Left lung (tissue), 10 donors: Measurements from ENCODE around the gene MAP3K12. TPM values are rescaled to one million over a fixed set of nuclear protein-coding genes. Genes with fewer than 3 reads are reported as not detected.

Experiments
- ATAC-seq: fragments of 200-7000 bp; cut with Tn5 transposase; one replicate; pipeline ENCODE4 v1.9.1; 2020; ENCODE audit warnings: moderate library complexity
- DNase-seq, 4 donors: peaks; one replicate each; pipeline ENCODE4 v3.0.0-alpha.2; 2013 to 2020
- H3K27ac ChIP-seq, 2 donors: fragments of 200-600 bp; sonication (generic) in 1 of 2; one replicate each; pipeline versions ENCODE4 v1.5.0 to v1.8.0; 2020 to 2021
- H3K27me3 ChIP-seq, 2 donors: fragments of 200-600 bp; sonication (generic) in 1 of 2; one replicate each; pipeline versions ENCODE4 v1.5.0 to v1.8.0; 2020 to 2021
- H3K36me3 ChIP-seq, 2 donors: fragments of 200-600 bp; sonication (generic) in 1 of 2; one replicate each; pipeline versions ENCODE4 v1.5.0 to v1.8.0; 2020 to 2021
- H3K4me1 ChIP-seq, 2 donors: fragments of 200-600 bp; one replicate each; pipeline ENCODE4 v1.8.0; 2021
- H3K4me3 ChIP-seq, 2 donors: fragments of 200-600 bp; sonication (generic) in 1 of 2; one replicate each; pipeline versions ENCODE4 v1.5.0 to v1.8.0; 2020 to 2021; ENCODE audit warnings: mild to moderate bottlenecking in 1 of 2
- H3K9me3 ChIP-seq, 2 donors: fragments of 200-600 bp; sonication (generic) in 1 of 2; one replicate each; pipeline versions ENCODE4 v1.5.0 to v1.8.0; 2020 to 2021
- CTCF ChIP-seq, 2 donors: fragments of 200-600 bp; sonication (generic) in 1 of 2; IDR thresholded peaks; one replicate each; pipeline versions ENCODE4 v1.5.0 to v1.8.0; 2021; ENCODE audit warnings: antibody characterized with exemption in 2 of 2
- intact Hi-C, 2 donors: fragments of 100-400 bp; cut with DNase I; formaldehyde crosslinking; loops; one replicate each; pipeline versions ENCODE4 v1.11.2 to v1.14.2; 2022
- polyA plus RNA-seq, 6 donors: library from polyadenylated mRNA; unstranded; fragments of 120-200 nt; gene quantifications; one replicate each; pipeline ENCODE4 v1.2.1, GENCODE V29; 2013; ENCODE audit not compliant: insufficient read length in 6 of 6
- total RNA-seq, 2 donors: library from RNA; stranded (reverse); fragmentation: NEBNext Ultra II Directional; extraction: Animal tissue kit (Norgen Biotek cat#: 25700); gene quantifications; one replicate each; pipeline ENCODE4 v1.2.1, GENCODE V29; 2021
- donor health status: DM: no; HTN: yes; CAD: no.
- donor health status: DM: no; HTN: no; CAD: no.

MAP3K12 gene
- total and polyA plus RNA-seq, 8 donors: 19.9 to 38.0 (median 31.1) TPM

DNA sequence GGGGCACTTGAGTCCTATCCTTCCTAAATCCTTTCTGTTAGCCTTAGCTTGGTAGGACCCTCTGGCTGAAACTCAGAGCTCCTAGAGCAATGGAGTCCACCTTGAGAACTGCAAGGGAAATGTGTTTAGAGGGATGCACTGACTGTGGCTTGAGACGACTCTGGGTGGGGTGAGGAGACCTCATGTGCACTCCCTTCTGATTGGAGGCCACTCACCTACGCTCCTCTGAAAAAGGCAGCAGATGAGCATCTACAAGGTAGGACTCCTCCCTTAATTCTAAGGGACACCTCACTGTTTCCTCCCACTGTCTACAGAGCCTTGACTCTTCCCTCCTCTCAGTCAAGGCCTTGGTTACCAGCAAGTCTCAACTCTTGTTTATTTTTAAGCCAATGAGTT lies 1.0 kb downstream of the MAP3K12 start:
- peaks cover 38 to 65% of the 10 kb centered on the region in 2 donors for H3K4me1 ChIP-seq
- intact Hi-C loops: no loop called here
- H3K27ac ChIP-seq: no peak overlapping the region
- DNase-seq: no peak
- H3K9me3 ChIP-seq: no peaks in the 10 kb centered on the region
- no peak for TF ChIP-seq CTCF (IDR thresholded peaks at IDR 0.05)
- H3K27me3 ChIP-seq: no peaks in the 10 kb centered on the region
- ATAC-seq: no peak
- no peak overlapping the region for H3K4me3 ChIP-seq
- H3K36me3 ChIP-seq: no peaks in the 10 kb centered on the region

- intact Hi-C loops: no loop called here
- Histone ChIP-seq H3K36me3 (no peaks in the 10 kb centered on the region), H3K27me3 (no peaks in the 10 kb centered on the region), H3K9me3 (no peaks in the 10 kb centered on the region), H3K4me3 (no peak overlapping the region), H3K4me1 (peaks cover 33 to 63% of the 10 kb centered on the region in 2 donors), H3K27ac (no peak overlapping the region)
- TF ChIP-seq CTCF (IDR thresholded peaks at IDR 0.05): no peak
- DNase-seq (no peak), ATAC-seq (no peak)
Observed at GRCh38 chr12:53497461-53497860, 1.8 kb downstream of the MAP3K12 start.

- ATAC-seq: no peak
- Histone ChIP-seq H3K4me1 (peaks cover 27 to 61% of the 10 kb centered on the region in 2 donors), H3K36me3 (no peaks in the 10 kb centered on the region), H3K4me3 (no peak overlapping the region), H3K27ac (peak overlapping the region; percentile 61 to 67), H3K27me3 (no peaks in the 10 kb centered on the region), H3K9me3 (no peaks in the 10 kb centered on the region)
- no peak for DNase-seq
- no peak for TF ChIP-seq CTCF (IDR thresholded peaks at IDR 0.05)
- intact Hi-C loops: no loop called here
Observed at GRCh38 chr12:53496752-53497032, 2.6 kb downstream of the MAP3K12 start.

DNA sequence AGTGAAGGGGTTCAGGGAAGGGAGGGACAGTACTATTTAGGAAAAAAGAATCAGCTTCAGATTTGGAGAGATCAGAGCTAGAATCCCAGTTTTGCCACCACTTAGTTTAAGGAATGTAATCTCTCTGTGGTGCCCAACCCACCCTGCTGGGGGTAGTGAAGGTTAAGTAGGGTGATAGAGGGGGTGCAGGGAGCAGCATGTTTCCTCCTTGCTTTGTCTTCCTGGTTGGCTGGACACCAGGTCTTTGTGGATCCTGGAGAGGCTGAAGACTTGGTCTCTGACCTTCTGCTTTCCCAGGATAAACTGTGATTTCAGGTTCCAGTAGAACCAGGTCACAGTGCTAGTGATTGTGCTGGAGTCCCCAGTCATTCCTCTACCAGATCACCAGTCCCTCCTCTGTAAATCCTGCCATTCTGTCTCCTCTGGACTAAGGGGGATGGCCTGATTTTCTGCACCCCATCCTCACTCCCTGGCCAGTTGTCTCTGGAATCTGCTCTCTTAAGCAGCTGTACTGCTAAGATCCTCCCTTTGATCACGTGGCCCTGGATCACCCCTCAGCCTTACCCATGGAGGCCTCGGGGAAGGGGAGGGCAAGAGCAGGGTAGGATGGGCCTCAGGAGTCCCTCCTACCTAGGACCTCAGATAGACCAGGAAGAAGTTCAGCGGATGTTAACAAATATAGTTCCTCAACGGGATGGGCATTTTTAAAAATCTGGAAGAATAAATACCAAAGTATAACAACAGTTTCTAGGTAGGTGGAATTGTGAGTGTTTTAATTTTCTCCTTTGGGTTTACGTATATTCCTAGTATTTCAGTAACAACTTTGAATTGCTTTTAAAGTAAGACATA lies 3.1 kb downstream of the MAP3K12 start:
- H3K4me3 ChIP-seq: no peak overlapping the region

More for the DNA sequence above, 3.1 kb downstream of the MAP3K12 start:
- intact Hi-C loops: no loop called here
- peaks cover 25 to 58% of the 10 kb centered on the region in 2 donors for H3K4me1 ChIP-seq
- H3K9me3 ChIP-seq: no peaks in the 10 kb centered on the region
- DNase-seq (peak in 2 of 4 donors; percentile 72 to 90), ATAC-seq (no peak)
- H3K27ac ChIP-seq: peak overlapping the region; percentile 61 to 67
- no peaks in the 10 kb centered on the region for H3K27me3 ChIP-seq
- no peaks in the 10 kb centered on the region for H3K36me3 ChIP-seq
- no peak for TF ChIP-seq CTCF (IDR thresholded peaks at IDR 0.05)
